ENCODE measurements around the gene NRBP1.

Gene NRBP1

DNA sequence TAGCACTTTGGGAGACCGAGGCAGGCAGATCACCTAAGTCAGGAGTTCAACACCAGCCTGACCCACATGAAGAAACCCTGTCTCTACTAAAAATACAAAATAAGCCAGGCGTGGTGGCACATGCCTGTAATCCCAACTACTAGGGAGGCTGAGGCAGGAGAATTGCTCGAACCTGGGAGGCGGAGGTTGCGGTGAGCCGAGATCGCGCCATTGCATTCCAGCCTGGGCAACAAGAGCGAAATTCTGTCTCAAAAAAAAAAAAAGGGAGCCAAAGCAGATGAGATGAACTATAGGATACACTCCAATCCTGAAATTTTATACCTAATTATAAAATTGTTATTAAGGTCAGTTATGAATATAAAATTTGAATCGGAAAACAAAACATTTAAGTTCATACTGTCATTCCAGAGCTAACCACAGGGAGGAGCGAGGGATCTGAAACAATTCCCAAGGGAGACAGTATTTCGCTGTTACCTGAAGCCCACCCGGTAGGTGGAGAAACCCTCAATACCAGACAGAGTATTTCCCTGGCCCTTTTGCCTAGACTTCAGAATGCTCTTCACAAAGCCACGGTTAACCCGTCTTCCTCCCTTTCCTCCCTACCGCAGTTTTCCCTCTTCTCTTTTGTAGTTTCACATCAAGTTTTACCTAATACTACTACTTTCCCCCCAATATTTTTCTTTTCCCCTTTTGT, 20.5 kb upstream of the NRBP1 start:
- Histone ChIP-seq H3K27me3 (ENCODE audit: insufficient read depth, low read depth, severe bottlenecking) (no peaks in the 10 kb centered on the region), H3K4me3 (ENCODE audit: low read depth, low read length) (peak overlapping the region; percentile 96), H3K27ac (peak overlapping the region; percentile 90), H3K36me3 (peaks cover 45% of the 10 kb centered on the region), H3K9me3 (ENCODE audit: severe bottlenecking) (no peaks in the 10 kb centered on the region)
- peak; percentile 73 for TF ChIP-seq CTCF (IDR thresholded peaks at IDR 0.05; ENCODE audit: low read depth, low read length)
- peak; percentile 72 for DNase-seq

DNA sequence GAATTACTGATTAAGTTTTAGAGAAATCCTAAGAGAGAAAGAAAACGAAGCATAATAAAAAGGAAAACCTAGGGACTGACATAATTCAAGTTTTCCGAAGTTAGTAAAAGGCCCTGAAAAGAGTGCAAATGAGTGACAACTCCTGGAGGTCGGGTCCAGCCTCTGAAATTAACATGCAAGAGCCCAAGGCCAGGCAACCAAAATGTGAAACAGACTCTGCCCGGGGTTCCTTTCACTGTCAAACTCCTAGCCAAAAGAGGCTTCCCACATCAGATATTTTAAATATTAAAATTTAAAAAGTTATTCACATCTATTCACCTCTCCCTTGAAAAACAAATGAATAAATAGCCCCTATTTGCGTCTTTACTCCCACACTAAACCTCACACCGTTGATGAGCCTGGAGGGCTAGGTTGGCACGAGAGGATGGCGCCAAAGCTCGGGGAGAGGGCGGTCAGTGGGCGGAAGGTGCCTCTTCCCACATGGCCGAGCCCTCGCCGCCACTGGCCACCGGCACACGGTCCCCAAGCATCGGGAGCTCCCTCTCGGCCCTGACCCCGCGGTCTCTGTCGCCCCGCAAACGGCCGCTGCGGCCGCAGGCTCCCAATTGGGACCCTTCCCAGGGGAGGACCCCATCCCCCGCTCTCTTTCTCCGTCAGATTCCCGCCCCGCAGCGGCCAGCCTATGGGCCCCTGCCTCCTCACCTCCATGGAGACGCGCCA, 19.7 kb upstream of the NRBP1 start:
- peak overlapping the region; percentile 90 for H3K27ac ChIP-seq
- peaks cover 39% of the 10 kb centered on the region for H3K36me3 ChIP-seq
- H3K9me3 ChIP-seq (ENCODE audit: severe bottlenecking) = no peaks in the 10 kb centered on the region
- TF ChIP-seq CTCF (IDR thresholded peaks at IDR 0.05; ENCODE audit: low read depth, low read length) = no peak
- no peak for DNase-seq
- peak overlapping the region; percentile 96 for H3K4me3 ChIP-seq (ENCODE audit: low read depth, low read length)
- H3K27me3 ChIP-seq (ENCODE audit: insufficient read depth, low read depth, severe bottlenecking) = no peaks in the 10 kb centered on the region

DNA sequence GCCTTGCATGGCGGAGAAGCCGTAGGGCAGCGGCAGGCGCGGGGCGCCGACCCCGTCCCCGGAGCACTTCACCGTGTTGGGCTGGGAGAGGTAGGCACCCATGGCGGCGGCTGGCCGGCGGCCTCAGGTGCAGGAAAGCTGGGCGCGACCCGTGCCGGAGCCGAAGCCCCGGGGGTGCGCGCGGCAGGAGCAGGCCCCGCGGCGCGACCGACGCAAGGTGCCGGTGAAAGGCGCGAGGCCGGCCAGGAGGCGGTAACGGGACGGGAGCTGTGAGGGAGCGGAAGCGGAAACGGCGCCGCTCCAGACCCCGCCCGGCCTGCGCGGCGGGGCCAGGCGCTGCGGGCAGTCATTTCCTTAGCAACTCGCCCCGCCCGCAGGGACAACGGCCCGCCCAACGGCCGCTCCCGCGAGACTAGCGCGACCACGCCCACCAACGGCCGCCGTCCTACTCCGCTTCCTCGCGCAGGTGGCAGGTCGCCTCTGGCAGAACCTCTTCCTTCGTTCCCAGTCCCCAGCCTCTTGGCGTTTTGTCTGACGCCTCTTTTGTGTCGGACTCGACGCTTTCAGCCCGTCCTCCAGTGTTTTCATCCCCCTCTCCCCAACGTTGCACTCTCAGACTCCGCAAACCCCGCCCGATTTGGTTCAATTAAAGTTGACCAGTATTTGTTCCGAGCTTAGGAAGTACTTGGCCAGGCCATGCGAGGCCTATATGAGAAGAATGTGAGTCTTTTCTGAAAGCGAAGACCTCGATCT, 18.9 kb upstream of the NRBP1 start, which contains the start of gene PPM1G:
PPM1G (minus strand) TSS at position 271 of the 753 bp plus-strand sequence; CDS start at position 102, 169 bp downstream.
- Histone ChIP-seq H3K9me3 (ENCODE audit: severe bottlenecking) (no peaks in the 10 kb centered on the region), H3K27me3 (ENCODE audit: insufficient read depth, low read depth, severe bottlenecking) (no peaks in the 10 kb centered on the region), H3K4me3 (ENCODE audit: low read depth, low read length) (peak within 1 kb of the TSS; percentile 96), H3K27ac (peak within 1 kb of the TSS; percentile 90), H3K36me3 (peaks cover 32% of the 10 kb centered on the region)
- TF ChIP-seq CTCF (IDR thresholded peaks at IDR 0.05; ENCODE audit: low read depth, low read length) = no peak
- peak; percentile 99 for DNase-seq

- TF ChIP-seq CTCF (IDR thresholded peaks at IDR 0.05; ENCODE audit: low read depth, low read length) = no peak
- no peak for DNase-seq
- Histone ChIP-seq H3K4me3 (ENCODE audit: low read depth, low read length) (no peak overlapping the region), H3K9me3 (ENCODE audit: severe bottlenecking) (no peaks in the 10 kb centered on the region), H3K27me3 (ENCODE audit: insufficient read depth, low read depth, severe bottlenecking) (no peaks in the 10 kb centered on the region), H3K36me3 (peaks cover 8% of the 10 kb centered on the region), H3K27ac (no peak overlapping the region)
These were observed 15.8 kb upstream of the NRBP1 start for GRCh38 chr2:27412419-27413152.

DNA sequence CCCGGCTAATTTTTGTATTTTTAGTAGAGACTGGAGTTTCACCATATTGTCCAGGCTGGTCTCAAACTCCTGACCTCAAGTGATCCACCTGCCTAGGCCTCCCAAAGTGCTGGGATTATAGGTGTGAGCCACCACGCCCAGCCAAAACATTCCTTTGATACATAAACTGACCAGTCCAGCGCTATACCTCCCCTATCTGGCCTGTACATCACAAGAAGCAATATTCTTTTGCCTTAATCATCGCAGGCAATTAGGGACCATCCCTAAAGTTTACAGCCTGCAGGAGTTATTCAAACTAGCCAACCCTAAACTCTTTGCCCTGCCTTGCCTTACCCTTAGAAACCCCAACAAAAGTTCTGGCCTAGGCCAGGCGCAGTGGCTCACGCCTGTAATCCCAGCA, 12.3 kb upstream of the NRBP1 start:
- Histone ChIP-seq H3K9me3 (ENCODE audit: severe bottlenecking) (no peaks in the 10 kb centered on the region), H3K36me3 (no peaks in the 10 kb centered on the region), H3K27ac (no peak overlapping the region), H3K4me3 (ENCODE audit: low read depth, low read length) (no peak overlapping the region), H3K27me3 (ENCODE audit: insufficient read depth, low read depth, severe bottlenecking) (no peaks in the 10 kb centered on the region)
- DNase-seq = no peak
- no peak for TF ChIP-seq CTCF (IDR thresholded peaks at IDR 0.05; ENCODE audit: low read depth, low read length)
